ENCODE measurements around the gene UBE4A. TPM values are rescaled to one million over a fixed set of nuclear protein-coding genes. Genes with fewer than 3 reads are reported as not detected.
A peak's percentile ranks its signal among the peaks of the same experiment; 100 is the strongest.

UBE4A gene
- total RNA-seq, 1 donor = 58.3 TPM

GRCh38 chr11:118373871-118374270 is 14.5 kb downstream of the UBE4A start:
- no peak for TF ChIP-seq CTCF (IDR thresholded peaks at IDR 0.05; ENCODE audit: insufficient read depth, low read depth, low read length)
- no peak for DNase-seq (ENCODE audit: low read depth)
- no peak overlapping the region for H3K4me3 ChIP-seq (ENCODE audit: low read depth, low read length)

DNA sequence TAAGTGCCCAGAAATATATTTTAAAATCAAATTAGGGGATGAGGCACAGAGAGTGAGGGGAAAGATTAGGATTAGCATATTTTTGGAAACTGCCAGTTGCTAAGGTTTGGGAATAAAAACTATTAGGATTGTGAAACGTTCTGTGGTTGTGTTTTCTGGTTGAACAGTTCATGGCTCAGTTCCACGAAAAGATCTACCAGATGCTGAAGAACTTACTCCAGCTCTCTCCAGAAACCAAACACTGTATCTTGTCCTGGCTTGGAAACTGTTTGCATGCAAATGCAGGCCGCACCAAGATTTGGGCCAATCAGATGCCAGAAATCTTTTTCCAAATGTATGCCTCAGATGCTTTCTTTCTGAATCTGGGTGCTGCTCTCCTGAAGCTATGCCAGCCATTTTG is 15.3 kb downstream of the UBE4A start:
- no peak overlapping the region for H3K4me3 ChIP-seq (ENCODE audit: low read depth, low read length)
- DNase-seq (ENCODE audit: low read depth) = peak; percentile 10
- no peak for TF ChIP-seq CTCF (IDR thresholded peaks at IDR 0.05; ENCODE audit: insufficient read depth, low read depth, low read length)

DNA sequence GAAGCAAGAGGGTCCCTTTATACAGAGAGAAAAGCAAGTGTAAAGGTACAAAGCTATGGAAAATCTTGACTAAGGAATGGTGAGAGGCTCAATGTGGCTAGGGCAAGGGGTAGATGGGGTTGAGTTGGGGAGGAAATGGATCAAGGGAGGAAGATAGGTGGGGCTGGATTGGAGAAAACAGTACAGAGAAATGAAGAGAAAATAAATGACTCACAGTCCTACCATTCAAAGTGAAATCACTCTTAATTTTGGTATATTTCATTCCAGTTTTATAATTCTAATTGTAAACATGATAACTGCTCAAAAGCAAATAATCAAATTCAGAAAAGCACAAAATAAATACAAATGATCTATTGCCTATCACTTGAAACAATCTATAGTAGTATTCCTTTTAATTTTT is 16.6 kb downstream of the UBE4A start:
- TF ChIP-seq CTCF (IDR thresholded peaks at IDR 0.05; ENCODE audit: insufficient read depth, low read depth, low read length) = no peak
- no peak for DNase-seq (ENCODE audit: low read depth)
- H3K4me3 ChIP-seq (ENCODE audit: low read depth, low read length) = no peak overlapping the region

- no peak for DNase-seq (ENCODE audit: low read depth)
- TF ChIP-seq CTCF (IDR thresholded peaks at IDR 0.05; ENCODE audit: insufficient read depth, low read depth, low read length) = no peak
- no peak overlapping the region for H3K4me3 ChIP-seq (ENCODE audit: low read depth, low read length)
Measured at GRCh38 chr11:118379497-118379896, 20.1 kb downstream of the UBE4A start.

DNA sequence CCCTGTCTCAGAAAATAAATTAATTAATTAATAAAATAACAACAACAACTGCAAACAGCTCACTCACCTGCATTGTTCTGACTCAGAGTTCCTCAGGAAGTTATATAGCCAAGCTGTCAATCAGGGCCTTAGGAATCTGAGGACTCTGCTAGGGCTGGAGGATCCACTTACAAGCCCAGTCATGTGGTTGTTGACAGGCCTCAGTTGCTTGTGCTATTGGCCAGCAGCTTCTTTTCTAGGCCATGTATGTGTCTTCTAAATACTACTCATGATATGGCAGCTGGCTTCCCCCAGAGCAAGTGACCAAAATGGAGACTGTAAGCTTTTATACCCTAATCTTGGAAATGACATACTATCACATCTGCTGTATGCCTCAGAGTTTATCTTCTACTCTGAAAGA is 21.2 kb downstream of the UBE4A start:
- no peak overlapping the region for H3K4me3 ChIP-seq (ENCODE audit: low read depth, low read length)
- DNase-seq (ENCODE audit: low read depth) = no peak
- TF ChIP-seq CTCF (IDR thresholded peaks at IDR 0.05; ENCODE audit: insufficient read depth, low read depth, low read length) = no peak

DNA sequence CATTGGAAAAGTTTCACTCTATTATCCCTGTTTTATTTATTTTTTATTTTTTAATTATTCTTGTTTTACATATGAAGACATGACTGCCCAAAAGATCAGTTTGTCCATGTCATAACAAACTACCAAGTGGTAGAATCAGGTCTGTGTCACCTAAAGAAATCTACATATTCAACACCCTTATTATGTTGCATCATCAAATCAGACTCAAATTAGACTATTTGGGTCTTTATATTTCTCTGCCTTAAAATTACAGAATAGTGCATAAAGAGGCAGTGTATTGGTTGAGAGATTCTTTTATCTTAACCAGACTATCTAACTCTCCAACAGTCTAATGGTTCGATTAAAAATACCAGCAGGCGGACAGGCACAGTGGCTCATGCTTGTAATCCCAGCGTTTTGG is 23.6 kb downstream of the UBE4A start:
- no peak for DNase-seq (ENCODE audit: low read depth)
- H3K4me3 ChIP-seq (ENCODE audit: low read depth, low read length) = no peak overlapping the region
- TF ChIP-seq CTCF (IDR thresholded peaks at IDR 0.05; ENCODE audit: insufficient read depth, low read depth, low read length) = no peak

- H3K4me3 ChIP-seq (ENCODE audit: low read depth, low read length) = no peak overlapping the region
- DNase-seq (ENCODE audit: low read depth) = no peak
- TF ChIP-seq CTCF (IDR thresholded peaks at IDR 0.05; ENCODE audit: insufficient read depth, low read depth, low read length) = no peak
Measured at GRCh38 chr11:118383657-118384056, 24.3 kb downstream of the UBE4A start.
